ENCODE measurements around the gene TUBB4A.

DNA sequence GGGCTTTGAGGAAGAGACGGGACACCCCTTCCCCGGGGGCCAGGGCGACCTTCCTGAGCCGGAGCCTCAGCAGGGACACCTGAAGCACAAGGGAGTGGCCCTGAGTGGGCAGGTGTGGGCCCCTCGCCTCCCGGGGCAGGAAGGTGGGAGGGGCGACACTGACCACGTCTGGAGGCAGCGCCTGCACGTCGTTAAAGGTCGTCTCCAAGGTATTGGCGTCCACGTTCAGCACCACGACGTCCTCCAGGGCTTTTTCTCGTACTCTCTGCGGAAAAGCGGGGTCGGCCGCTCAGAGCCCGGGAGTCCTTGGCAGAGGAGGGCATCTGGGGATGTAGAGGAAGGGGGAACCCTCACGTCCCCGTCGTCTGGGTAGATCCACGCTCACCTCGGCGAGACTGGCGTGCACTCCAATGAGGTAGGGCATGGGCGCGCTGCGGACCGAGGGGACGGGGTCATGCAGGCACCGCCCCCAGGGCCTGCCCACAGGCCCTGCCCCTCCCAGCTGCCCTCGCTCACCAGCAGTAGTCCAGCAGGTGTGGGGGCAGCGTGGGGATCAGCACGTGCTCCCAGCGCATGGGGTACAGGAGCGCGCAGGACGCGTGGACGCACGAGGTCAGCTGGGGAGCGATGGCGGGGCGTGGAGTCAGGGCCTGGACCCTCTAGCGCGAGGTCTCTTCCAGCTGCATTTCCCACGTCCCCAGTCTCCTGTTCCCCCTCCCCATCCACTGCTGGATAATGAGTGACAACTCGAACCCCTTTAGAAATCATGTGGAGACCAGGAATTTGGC lies 26.6 kb downstream of the TUBB4A start:
- TF ChIP-seq, protein P1, sequence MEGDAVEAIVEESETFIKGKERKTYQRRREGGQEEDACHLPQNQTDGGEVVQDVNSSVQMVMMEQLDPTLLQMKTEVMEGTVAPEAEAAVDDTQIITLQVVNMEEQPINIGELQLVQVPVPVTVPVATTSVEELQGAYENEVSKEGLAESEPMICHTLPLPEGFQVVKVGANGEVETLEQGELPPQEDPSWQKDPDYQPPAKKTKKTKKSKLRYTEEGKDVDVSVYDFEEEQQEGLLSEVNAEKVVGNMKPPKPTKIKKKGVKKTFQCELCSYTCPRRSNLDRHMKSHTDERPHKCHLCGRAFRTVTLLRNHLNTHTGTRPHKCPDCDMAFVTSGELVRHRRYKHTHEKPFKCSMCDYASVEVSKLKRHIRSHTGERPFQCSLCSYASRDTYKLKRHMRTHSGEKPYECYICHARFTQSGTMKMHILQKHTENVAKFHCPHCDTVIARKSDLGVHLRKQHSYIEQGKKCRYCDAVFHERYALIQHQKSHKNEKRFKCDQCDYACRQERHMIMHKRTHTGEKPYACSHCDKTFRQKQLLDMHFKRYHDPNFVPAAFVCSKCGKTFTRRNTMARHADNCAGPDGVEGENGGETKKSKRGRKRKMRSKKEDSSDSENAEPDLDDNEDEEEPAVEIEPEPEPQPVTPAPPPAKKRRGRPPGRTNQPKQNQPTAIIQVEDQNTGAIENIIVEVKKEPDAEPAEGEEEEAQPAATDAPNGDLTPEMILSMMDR (IDR thresholded peaks at IDR 0.05; ENCODE audit: insufficient read depth, low read length, poor library complexity, severe bottlenecking), result no peak
- TF ChIP-seq EZH2phosphoT487 (conservative IDR thresholded peaks at IDR 0.05; ENCODE audit: low read length), result no peak
